HG03025 (cell line): ENCODE results near the gene EPN3.

Source experiments
- ATAC-seq: cut with Tn5 transposase; IDR thresholded peaks from one replicate; pipeline ENCODE4 v1.9.1; 2021; ENCODE audit warnings: mild to moderate bottlenecking, moderate library complexity; ENCODE audit not compliant: unreplicated experiment, low FRiP score

EPN3 gene

DNA sequence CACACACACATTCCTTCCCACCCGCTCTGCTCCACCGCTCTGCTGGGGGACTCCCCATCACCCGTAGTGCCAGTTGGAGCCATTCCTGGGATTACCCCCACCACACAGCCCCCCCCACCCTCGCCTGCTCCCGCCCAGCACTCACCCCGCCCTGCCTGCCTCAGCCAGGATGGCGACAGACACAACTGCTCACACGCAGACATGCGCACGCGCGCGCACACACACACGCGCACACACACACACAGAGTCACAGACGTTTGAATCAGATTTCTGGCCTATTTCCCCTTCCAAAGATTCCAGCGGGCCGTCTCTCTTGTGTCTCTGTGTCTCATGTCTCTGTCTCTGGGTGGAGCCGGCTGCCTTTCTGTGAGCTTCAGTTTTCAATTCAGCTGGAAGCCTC, 32.4 kb downstream of the EPN3 start:
- no peak for ATAC-seq

- ATAC-seq, result no peak
Observed at GRCh38 chr17:50565402-50566350, 33.1 kb downstream of the EPN3 start.

GRCh38 chr17:50566886-50567285, 34.4 kb downstream of the EPN3 start:
- no peak for ATAC-seq

GRCh38 chr17:50568659-50569058, 36.1 kb downstream of the EPN3 start:
- ATAC-seq, result no peak

DNA sequence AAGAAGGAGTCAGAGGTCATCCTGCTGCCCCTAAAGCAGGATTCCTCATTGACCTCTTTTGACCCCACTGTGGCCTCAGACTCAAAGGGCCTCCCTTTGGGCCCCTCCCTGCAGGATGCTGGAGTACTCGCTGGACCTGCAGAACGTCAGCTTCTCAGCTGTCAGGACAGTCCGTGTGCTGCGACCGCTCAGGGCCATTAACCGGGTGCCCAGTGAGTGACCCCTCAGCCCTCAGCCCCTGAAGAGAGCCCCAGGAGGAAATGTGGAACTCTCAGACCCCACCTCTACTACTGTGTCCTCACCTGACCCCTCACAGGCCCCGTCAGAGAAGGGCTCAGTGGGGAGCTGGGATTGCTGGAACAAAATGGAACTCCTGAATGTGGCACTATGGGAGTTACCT, 37.1 kb downstream of the EPN3 start:
- ATAC-seq, result no peak

DNA sequence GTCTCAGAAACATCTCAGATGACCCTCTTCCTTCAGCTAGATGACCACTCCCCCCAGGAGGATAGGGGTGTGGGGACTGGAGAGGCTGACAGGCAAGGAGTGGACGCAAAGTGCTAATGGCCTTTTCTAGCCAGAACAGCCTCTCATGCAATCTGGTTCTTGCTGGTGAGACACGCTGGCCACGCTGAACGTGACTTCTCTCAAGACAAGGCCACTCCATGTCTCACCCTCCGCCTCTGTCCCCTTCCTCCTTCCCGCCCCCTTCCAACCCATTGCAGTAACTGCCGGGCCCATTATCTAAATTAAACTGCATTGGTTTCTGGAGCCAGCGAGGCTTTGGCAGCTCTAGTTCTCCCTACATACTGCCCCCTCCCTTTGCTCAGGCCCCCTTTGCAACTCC, 37.5 kb downstream of the EPN3 start:
- ATAC-seq, result no peak

DNA sequence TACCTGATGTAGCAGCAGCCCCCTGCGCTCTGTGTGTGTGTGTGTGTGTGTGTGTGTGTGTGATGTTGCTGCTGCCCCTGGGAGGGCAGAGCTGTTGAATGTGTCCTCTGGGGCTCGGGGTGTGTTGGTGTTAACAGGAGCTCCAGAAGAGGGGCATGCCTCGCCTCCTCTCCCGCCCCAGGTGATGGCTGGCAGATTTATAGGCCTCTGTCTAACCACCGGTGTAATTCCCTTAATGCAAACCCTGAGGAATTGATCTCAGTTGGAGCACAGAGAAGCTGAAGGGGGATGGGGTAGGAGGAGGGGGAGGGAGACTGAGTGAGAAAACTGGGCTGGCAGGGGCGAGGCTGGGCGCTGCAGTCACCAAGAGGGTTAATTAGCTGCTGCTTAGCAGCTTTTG, 38.0 kb downstream of the EPN3 start:
- no peak for ATAC-seq

DNA sequence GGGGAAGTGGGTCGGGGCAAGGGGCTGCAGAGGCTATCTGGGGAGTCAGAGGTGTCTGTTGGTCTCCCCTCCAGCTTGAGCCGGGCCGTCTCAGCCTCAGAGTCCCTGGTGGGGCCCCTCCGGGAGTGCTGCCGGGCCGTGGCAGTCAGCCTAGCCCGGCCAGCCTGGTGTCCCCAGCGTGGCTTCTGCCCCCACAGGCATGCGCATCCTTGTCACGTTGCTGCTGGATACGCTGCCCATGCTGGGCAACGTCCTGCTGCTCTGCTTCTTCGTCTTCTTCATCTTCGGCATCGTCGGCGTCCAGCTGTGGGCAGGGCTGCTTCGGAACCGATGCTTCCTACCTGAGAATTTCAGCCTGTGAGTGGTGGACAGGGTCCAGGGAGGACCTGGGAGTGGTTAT, 39.1 kb downstream of the EPN3 start:
- no peak for ATAC-seq

DNA sequence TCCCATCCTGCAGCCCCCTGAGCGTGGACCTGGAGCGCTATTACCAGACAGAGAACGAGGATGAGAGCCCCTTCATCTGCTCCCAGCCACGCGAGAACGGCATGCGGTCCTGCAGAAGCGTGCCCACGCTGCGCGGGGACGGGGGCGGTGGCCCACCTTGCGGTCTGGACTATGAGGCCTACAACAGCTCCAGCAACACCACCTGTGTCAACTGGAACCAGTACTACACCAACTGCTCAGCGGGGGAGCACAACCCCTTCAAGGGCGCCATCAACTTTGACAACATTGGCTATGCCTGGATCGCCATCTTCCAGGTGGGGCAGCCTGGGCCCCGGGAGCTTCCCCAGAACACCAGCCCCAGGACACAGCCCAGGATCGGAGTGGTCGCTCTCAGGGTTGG, 40.0 kb downstream of the EPN3 start:
- ATAC-seq, result no peak

- no peak for ATAC-seq
Observed at GRCh38 chr17:50573866-50574611, 41.5 kb downstream of the EPN3 start.

DNA sequence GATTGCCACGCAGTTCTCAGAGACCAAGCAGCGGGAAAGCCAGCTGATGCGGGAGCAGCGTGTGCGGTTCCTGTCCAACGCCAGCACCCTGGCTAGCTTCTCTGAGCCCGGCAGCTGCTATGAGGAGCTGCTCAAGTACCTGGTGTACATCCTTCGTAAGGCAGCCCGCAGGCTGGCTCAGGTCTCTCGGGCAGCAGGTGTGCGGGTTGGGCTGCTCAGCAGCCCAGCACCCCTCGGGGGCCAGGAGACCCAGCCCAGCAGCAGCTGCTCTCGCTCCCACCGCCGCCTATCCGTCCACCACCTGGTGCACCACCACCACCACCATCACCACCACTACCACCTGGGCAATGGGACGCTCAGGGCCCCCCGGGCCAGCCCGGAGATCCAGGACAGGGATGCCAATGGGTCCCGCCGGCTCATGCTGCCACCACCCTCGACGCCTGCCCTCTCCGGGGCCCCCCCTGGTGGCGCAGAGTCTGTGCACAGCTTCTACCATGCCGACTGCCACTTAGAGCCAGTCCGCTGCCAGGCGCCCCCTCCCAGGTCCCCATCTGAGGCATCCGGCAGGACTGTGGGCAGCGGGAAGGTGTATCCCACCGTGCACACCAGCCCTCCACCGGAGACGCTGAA, 43.2 kb downstream of the EPN3 start:
- no peak for ATAC-seq

DNA sequence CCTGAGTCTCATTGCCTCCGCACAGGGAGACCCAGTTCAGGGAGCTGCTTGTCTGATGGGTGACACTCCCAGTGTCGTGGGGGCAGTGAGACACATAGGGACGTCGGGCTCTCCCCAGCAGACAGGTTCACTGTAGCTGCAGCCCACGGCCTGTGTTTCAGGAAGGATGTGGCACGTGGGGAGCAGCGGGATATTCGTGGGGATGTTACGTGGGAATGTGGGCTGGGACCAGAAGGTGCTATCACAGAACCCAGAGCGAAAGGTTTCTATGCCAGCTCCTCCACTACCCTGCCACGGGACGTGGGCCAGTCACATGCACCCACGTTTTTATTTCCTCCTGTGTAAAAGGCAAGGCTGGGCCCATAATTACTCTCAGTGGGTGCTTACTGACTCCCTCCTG, 44.3 kb downstream of the EPN3 start:
- ATAC-seq, result no peak

DNA sequence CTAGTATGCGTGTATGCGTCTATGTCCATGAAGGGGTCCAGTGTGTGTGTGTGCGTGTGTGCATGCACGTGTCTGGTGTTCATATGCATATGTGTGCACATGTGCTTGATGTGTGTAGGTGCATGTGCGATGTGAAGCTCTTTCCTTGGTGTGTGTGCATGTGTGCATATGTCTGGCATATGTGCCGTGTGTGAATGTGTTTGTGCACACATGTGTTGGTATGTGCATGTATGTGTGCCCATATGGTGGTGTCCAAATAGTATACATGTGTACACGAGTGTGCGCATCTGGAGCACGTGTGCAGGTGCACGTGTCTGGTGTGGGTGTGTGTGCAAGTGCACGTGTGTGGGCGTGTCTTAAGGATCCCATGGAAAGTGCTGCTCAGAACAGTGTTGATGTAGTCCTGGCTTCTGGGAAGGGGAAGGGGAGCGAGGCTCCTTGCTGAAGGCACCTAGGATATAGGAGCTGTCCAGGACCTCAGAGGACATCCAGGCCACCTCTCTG, 45.0 kb downstream of the EPN3 start:
- no peak for ATAC-seq

DNA sequence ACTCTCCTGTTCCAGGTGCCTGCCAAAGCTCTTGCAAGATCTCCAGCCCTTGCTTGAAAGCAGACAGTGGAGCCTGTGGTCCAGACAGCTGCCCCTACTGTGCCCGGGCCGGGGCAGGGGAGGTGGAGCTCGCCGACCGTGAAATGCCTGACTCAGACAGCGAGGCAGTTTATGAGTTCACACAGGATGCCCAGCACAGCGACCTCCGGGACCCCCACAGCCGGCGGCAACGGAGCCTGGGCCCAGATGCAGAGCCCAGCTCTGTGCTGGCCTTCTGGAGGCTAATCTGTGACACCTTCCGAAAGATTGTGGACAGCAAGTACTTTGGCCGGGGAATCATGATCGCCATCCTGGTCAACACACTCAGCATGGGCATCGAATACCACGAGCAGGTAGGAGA, 45.6 kb downstream of the EPN3 start:
- ATAC-seq, result no peak

DNA sequence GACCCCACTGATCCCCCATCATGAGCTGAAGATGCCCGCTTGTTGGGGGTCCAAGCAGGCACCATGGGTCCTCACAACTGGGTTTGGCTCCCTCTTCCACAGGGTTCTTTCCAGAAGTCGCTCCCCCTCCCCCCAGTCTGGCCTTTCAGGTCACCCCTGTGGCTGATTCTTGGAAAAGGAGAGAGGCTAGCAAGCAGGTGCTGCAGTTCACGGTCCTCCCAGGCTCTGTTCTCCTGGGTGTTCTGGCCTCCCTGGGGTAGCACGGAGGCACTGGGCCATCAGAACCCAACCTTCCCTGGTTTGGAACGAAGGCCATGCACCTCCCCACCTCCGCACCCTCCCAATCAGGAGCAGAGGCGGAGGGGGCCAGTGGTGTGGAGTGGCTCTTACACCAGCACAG, 46.9 kb downstream of the EPN3 start:
- no peak for ATAC-seq

DNA sequence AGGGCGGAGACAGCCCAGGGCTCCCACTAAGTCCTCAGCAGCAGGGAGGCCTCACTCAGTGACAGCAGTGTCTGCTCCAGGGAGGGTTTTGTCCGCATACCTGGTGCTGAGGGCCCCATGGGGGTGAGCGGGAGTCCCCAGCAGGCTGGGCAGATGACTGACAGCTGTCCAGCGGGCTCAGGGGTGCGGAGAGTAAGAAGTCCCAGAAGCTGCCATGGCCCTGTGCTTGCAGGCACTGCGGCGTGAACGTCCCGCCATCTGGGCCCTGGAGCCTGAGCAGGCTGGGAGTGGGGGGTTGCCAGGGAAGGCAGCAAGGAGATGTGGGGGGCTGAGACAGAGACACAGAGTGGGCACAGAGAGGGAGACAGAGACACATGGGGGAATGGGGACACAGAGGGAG, 48.1 kb downstream of the EPN3 start:
- no peak for ATAC-seq

GRCh38 chr17:50581316-50581715, 48.8 kb downstream of the EPN3 start:
- ATAC-seq, result no peak

DNA sequence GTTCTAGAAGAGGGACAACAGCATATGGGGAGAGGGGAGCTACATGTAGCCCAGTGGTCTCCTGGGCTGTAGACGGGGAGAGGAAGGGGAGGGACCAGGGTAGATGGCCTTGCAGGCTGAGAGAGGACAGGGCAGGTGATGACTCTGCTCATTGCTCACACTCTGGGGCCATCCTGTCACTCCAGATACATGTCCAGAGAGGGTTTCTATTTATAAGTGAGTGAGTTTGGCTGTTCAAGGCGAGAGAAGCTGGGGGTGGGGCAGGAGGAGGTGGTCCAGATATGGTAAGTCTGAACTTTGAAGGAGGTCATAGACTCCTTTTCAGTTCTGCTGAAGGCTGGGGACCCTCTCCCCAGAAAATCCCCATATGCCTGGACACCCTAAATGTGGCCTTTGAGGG, 50.2 kb downstream of the EPN3 start:
- ATAC-seq, result no peak

GRCh38 chr17:50583641-50584040, 51.1 kb downstream of the EPN3 start:
- ATAC-seq, result no peak

DNA sequence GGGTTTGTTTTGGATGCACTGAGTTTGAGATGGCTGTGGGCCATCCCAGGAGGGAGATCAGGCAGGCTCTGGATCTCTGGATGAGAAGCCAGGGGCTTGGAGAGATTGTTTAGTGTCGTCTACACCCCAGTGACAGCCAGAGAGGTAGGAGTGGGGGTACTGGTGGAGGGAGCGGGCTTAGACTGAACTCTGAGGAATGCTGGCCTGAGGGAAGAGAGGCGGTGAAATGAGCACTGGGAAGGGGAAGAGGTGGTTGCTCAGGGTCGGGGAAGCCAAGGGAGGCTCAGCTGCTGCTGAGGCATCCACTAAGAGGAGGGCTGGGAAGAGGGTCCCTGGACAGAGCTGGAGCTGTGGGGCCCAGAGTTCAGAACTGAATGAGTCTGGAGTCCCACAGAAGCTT, 51.6 kb downstream of the EPN3 start:
- no peak for ATAC-seq

- ATAC-seq, result no peak
Observed at GRCh38 chr17:50584749-50585148, 52.2 kb downstream of the EPN3 start.
